Measurements from ENCODE around the gene HENMT1.

The HENMT1 gene

GRCh38 chr1:108624069-108624468 is 36.8 kb downstream of the HENMT1 start:
- no peak for DNase-seq

- no peak for DNase-seq
Measured at GRCh38 chr1:108617724-108618056, 43.2 kb downstream of the HENMT1 start.

DNA sequence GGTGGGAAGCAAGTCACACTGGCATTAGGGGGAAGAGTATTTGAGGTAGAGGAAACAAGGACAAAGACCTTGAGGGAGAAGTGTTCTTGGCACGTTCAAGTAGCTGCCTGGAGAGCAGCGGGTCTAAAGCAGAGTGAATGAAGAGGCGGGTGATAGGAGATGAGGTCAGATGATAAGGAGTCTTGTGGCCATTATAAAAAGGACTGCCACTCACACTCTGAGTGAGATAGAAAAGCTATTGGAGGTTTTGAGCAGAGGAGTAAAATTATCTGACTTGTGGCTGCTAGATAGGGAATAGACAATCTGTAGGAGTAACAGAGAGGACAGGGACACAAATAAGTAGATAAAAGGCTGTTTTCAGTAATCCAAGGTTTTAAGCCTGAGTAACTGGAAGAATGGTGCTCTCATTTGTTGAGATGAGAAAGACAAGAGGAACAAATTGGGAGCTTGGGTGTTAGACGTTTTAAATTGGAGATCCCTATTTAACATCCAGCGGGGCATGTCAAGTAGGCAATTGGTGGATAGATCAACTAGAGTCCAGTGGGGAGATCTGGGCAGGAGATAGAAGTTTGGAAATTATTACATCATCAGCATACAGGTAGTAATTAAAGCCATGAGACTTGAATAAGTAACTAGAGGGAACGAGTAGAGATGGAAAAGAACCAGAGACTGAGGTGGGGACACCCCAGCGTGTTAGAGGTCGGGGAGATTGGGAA is 43.7 kb downstream of the HENMT1 start:
- no peak for DNase-seq

DNA sequence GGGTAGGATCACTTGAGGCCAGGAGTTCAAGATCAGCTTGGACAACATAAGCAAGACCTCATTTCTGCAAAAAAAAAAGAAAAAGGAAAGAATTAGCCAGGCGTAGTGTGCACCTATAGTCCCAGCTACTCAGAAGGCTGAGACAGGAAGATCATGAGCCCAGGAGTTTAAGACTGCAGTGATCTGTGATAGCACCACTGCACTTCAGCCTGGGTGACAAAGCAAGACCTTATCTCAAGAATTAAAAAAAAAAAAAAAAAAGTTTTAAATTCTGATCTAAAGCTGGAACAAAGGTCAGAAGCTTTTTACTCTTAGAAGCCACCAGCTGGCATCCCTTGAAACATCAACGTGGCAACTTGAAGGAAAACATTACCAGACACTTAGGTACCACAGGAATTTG is 45.3 kb downstream of the HENMT1 start:
- DNase-seq: no peak

GRCh38 chr1:108612496-108612895 is 48.4 kb downstream of the HENMT1 start:
- DNase-seq: no peak

DNA sequence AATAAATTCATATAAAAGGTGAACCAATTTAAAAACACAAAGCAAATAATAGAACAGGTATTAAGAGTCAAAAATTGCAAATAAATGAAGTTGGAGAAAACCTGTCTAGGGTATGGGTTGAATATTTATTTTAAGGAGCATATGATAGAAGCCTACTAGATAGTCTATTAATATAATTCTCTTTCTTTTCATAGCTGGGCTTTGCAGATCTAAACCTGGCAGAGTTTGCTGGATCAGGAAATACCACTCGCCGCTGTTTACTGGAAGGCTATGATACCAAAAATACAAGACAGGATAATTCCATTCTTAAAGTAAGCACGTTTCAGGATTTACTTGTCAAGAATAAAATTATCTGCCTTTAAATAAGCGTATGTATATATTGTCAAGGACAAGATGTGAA is 48.9 kb downstream of the HENMT1 start:
- no peak for DNase-seq

DNA sequence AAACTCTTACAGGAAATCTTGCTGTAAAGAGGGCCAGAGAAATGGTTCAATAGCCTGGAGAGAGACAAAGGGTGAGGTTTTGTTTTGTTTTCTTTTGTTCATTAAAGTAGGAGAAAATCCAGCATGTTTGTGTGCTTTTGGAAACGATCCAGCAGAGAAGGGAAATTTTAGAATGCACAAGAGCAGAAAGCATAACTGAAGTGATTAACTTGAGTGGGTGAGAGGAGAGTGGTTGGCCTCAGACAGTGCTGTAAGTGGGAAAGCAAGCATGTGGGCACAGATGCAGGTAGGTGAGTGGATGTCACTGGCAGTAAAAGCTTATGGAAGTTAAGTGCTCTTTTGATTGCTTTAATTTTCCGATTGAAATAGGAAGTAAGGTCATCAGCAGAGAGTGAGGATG is 50.8 kb downstream of the HENMT1 start:
- no peak for DNase-seq

DNA sequence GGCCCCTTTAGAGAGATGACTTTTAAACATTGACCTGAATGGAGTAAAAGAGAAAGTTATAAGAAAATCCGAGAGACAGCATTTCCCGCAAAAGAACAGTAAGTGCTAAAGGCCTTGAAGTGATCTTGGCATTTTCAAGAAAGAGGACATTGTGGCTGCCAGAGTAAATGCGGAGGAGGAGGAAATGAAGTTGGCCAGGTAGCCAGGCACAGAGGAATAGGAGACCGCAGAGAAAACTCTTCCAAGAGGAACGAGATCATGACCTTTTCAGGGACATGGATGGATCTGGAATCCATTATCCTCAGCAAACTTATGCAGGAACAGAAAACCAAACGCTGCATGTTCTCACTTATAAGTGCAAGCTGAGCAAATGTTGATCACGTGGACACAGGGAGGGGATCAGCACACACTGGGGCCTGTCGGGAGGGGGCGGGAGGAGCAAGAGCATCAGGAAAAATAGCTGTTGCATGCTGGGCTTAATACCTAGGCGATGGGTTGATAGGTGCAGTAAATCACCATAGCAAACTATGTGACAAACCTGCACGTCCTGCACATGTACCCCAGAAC is 51.3 kb downstream of the HENMT1 start:
- DNase-seq: no peak

- DNase-seq: no peak
Measured at GRCh38 chr1:108606478-108606877, 54.4 kb downstream of the HENMT1 start.

DNA sequence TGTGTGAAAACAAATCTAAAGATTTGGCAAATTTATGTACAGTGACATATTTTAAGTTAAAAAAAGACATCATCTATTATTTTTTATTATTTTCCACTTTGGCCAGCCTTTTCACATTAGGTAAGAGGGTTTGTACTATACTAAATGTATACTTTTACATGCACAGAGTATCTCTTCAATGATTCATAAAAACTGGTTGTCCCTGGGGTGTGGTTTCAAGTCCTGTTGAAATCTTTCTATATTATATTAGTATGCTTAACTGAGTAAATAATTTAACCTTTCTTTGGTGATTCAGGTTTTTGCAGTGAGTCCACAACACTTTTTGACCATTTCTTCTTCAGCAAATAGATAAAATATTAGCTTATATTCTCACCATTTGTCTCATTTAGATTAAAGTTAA is 55.3 kb downstream of the HENMT1 start:
- no peak for DNase-seq

DNA sequence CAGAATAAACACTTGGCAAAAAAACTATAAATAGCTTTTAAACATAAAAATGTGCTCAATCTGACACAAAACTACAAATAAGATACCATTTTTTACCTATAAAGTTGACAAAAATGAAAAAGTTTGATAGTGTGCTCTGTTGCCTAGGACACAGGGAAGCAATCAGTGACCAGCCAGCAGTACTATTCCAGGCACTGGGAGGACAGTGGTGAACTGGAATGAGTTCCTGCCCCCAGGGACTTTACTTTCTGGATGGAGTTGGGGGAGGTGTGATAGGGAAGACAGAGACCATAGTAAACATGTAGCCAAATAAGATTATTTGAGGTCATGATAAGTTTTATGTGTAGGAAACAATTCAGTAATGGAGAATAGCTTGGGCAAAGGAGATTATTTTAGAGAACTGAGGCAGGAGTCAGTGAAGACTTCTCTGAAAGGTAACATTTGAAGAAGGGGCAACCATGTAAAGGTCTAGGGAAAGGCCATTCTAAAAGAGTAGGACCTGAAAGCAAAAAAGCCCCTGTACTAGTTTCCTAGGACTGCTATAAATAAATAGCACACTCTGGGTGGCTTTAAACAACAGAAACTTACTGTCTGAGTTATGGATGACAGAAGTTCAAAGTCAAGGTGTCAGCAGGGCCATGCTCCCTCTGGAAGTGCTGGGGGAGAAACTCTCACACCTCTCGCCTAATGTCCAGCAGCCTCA is 59.0 kb downstream of the HENMT1 start:
- no peak for DNase-seq

DNA sequence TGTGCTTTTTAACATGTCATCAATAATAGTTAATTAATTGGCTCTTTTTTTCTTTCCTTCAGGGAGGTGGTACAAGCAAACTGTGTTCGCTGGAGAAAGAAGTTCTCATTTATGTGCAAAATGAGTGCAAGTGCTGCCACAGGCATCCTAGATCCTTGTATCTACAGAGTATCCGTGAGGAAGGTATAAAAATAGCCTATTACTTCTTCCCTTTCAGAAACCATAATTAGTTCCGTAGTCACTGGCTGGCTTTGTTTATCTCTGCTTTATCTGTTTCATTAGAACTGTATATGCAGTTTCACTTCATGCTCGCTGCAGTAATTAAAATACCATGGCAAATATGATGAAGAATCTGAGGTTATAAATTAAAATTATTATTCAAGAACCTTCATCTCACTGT is 60.4 kb downstream of the HENMT1 start:
- DNase-seq: no peak

DNA sequence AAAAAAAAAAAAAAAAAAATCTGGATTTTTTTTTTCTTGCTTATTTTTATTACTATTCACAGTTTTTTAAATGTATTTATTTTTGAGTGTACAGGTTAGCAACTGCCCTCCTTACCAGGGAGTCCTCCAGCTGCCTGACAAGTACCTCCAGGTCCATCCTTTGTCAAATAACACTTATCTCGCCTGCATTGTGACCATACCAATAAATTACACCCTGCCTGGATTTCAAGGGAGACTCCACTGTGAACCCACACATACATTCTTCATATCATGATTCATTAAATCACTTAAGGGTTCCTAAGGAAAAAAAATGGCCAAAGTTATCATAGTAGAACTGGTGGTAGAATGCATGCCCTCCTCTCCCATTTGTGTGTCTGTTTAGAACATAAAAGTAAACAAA is 62.6 kb downstream of the HENMT1 start:
- no peak for DNase-seq

All from stimulated activated CD4-positive, alpha-beta T cell treated with anti-CD3 and anti-CD28 coated beads, Interleukin-1b, Interleukin-23, amount 100 ng/mL, for 48 hours (primary cell).